GM12801 (cell line): ENCODE data around the gene BRI3.

ENCODE experiments used
- CTCF ChIP-seq: IDR thresholded peaks from one replicate; pipeline ENCODE4 v1.5.1; 2011; ENCODE audit warnings: control low read depth; ENCODE audit not compliant: insufficient read length; ENCODE audit errors: extremely low read depth

Gene BRI3

GRCh38 chr7:98236355-98237185, 44.9 kb upstream of the BRI3 start:
- TF ChIP-seq CTCF: no peak

- no peak for TF ChIP-seq CTCF
These were observed 43.4 kb upstream of the BRI3 start for GRCh38 chr7:98238076-98238475.

GRCh38 chr7:98238976-98239375, 42.5 kb upstream of the BRI3 start:
- no peak for TF ChIP-seq CTCF

GRCh38 chr7:98240961-98241673, 40.4 kb upstream of the BRI3 start:
- no peak for TF ChIP-seq CTCF

GRCh38 chr7:98241674-98242241, 39.7 kb upstream of the BRI3 start:
- no peak for TF ChIP-seq CTCF

GRCh38 chr7:98242342-98242741, 39.1 kb upstream of the BRI3 start:
- no peak for TF ChIP-seq CTCF

GRCh38 chr7:98242934-98243333, 38.6 kb upstream of the BRI3 start:
- TF ChIP-seq CTCF: no peak
